Measurements from ENCODE around the gene KCNJ16.

The KCNJ16 gene

DNA sequence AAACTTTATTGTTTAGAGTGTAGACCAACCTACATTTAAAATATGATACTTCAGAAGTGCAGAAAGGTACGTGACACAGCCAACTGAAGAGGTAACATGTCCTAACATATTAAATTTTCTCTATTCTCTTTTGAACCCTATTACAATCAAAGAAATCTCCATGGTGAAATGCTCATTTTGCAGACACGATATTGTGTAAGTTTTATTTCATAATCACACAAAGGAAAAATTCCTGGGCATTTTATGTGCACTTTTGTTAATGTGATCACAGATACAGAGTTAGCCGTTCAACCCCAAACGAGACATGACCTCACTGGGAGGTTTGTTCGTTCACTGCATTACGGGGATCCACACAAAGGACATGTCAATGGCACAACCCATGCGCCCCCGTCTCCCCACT is 21.8 kb downstream of the KCNJ16 start:
- TF ChIP-seq, protein P1, sequence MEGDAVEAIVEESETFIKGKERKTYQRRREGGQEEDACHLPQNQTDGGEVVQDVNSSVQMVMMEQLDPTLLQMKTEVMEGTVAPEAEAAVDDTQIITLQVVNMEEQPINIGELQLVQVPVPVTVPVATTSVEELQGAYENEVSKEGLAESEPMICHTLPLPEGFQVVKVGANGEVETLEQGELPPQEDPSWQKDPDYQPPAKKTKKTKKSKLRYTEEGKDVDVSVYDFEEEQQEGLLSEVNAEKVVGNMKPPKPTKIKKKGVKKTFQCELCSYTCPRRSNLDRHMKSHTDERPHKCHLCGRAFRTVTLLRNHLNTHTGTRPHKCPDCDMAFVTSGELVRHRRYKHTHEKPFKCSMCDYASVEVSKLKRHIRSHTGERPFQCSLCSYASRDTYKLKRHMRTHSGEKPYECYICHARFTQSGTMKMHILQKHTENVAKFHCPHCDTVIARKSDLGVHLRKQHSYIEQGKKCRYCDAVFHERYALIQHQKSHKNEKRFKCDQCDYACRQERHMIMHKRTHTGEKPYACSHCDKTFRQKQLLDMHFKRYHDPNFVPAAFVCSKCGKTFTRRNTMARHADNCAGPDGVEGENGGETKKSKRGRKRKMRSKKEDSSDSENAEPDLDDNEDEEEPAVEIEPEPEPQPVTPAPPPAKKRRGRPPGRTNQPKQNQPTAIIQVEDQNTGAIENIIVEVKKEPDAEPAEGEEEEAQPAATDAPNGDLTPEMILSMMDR (IDR thresholded peaks at IDR 0.05), result no peak

DNA sequence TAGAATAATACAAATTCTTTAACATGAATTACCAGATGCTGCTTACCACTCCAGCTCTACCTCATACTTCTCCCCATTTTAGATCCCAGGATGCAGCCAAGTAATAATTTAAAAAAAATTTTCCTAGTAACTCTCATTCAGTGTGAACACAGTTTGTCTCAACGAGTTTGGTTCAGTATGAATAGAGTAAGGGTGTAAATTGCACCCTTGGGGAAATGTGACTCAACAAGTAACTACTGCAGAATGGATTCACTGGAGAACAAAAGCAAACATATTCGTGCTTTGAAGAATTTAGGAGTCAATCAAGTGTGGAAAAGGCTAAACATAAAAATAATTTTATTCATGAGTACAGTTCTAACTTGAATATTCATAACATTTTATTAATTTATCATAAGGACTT is 23.0 kb downstream of the KCNJ16 start:
- no peak overlapping the region for H3K27ac ChIP-seq
- TF ChIP-seq, protein P1 (IDR thresholded peaks at IDR 0.05), result no peak
- DNase-seq (ENCODE audit: low spot score), result no peak
- no peak overlapping the region for H3K4me3 ChIP-seq

More for the DNA sequence above, 21.8 kb downstream of the KCNJ16 start:
- no peak overlapping the region for H3K27ac ChIP-seq
- no peak overlapping the region for H3K4me3 ChIP-seq
- no peak for DNase-seq (ENCODE audit: low spot score)

DNA sequence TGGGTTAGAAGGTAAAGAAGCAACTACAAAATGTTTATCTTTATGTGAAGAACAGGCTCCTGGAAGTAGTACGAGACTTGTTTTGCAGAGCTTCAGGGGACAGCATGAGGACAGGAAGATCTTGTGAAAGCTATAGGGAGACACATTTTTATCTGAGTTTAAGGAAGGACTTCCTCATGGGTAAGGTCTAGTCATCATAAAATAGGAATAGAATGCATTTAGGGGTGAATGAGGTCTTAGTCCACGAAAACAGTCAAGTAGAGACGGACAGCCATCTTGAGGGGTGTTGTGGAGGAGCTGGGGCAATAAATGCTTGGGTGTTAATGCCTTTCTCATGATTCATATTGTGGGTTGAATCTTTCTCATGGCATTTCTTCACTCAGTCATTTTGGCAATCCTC is 24.3 kb downstream of the KCNJ16 start:
- Histone ChIP-seq H3K27ac (no peak overlapping the region), H3K4me3 (no peak overlapping the region)
- TF ChIP-seq, protein P1 (IDR thresholded peaks at IDR 0.05), result no peak
- DNase-seq (ENCODE audit: low spot score), result no peak

DNA sequence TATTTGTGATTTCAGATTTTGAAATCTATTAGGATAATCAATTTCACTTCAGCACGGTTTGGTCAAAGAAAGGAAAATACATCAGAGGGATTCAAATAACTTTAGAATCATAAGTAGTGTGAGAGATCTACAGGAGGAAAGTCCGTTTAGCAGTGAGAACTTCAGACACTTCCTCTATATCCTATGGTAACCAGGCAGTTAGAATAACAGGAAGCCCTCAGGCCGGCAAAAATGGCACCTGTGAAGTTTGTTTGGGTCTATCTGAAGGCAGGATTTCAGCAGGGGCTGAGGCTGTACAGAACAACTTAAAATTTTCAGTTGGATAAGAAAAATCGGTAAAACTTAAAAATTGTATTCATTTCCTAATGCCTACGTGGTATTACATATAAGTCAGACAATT is 24.9 kb downstream of the KCNJ16 start:
- Histone ChIP-seq H3K4me3 (no peak overlapping the region), H3K27ac (no peak overlapping the region)
- TF ChIP-seq, protein P1 (IDR thresholded peaks at IDR 0.05), result no peak
- no peak for DNase-seq (ENCODE audit: low spot score)

- Histone ChIP-seq H3K27ac (no peak overlapping the region), H3K4me3 (no peak overlapping the region)
- TF ChIP-seq, protein P1 (IDR thresholded peaks at IDR 0.05), result no peak
- DNase-seq (ENCODE audit: low spot score), result no peak
Observed at GRCh38 chr17:70100983-70101382, 26.0 kb downstream of the KCNJ16 start.

GRCh38 chr17:70102531-70102930 is 27.5 kb downstream of the KCNJ16 start:
- TF ChIP-seq, protein P1 (IDR thresholded peaks at IDR 0.05), result no peak
- H3K27ac ChIP-seq, result no peak overlapping the region
- no peak overlapping the region for H3K4me3 ChIP-seq
- DNase-seq (ENCODE audit: low spot score), result no peak

DNA sequence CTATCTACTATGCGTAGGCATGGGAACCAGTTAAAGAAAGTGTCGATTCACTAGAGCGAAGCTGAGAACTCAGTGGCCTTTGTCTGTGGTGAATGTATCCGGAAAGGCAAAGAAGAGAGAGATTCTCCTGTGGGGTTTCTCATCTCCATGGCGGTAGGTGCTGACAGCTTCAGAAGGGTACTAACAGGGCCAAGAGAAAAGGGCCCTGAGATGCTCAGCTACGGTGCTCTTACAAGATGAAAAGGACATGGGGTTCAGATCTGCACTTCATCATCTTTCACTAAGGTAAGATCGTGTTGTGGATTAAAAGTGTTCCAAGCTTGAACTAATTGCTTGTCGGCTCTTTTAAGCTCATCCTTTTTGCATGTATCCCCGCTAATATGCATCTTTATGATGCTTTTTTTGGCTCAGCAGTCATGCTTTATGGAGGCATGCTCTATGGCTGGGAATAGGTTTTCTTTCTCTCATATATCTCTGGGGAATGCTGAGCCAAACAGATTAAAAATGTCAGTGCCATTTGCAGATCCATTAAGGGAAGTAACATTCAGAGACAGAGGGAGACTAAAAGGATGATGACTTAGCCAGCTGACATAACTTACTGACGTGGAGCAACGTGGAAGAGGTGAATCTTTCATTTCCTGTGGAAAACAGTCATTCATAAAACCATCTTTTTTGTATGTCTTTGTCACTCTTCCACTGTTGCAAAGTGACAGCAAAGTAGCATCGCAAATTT is 29.9 kb downstream of the KCNJ16 start:
- no peak overlapping the region for H3K27ac ChIP-seq
- DNase-seq (ENCODE audit: low spot score), result no peak
- TF ChIP-seq, protein P1 (IDR thresholded peaks at IDR 0.05), result no peak

More for the DNA sequence above, 29.9 kb downstream of the KCNJ16 start:
- H3K4me3 ChIP-seq, result no peak overlapping the region

Measured in coronary artery (tissue), 2 donors.